Forelimb muscle (tissue), 1 donor: ENCODE measurements around the gene SELENON. TPM values are rescaled to one million over a fixed set of nuclear protein-coding genes. Genes with fewer than 3 reads are reported as not detected.

Experiments
- DNase-seq: peaks from one replicate; pipeline ENCODE4 v3.0.0-alpha.2; 2013; ENCODE audit warnings: low read depth
- polyA plus RNA-seq: library from polyadenylated mRNA; unstranded; fragments of 120-200 nt; gene quantifications from one replicate; pipeline ENCODE4 v1.2.1, GENCODE V29; 2013; ENCODE audit not compliant: insufficient read length

SELENON gene
- polyA plus RNA-seq, 1 donor = 51.3 TPM

DNA sequence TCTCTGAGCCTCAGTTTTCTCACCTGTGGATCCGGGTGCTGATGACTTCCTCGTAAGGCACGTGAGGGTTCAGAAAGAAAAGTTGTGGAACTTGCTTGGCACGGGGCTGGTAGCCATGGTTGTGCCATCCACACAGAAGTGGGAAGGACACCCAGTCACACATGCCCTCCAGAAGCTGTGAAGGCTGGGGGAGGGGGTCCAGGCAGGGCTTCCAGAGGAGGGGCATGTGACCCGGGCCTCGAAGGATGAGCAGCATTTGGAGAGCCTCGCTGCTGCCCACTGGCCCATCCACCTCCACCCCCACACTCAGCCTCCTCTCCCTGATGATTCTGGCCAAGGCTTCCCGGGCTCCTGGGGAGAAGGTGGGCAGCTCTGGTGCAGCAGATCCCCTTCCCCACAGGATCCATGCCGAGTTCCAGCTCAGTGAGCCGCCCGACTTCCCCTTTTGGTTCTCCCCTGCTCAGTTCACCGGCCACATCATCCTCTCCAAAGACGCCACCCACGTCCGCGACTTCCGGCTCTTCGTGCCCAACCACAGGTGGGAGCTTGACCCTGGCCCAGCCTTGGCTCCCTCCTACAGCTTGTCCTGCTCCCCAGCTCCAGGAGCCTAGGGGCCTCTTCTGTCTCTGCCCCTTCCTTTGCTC lies 9.4 kb downstream of the SELENON start:
- no peak for DNase-seq

DNA sequence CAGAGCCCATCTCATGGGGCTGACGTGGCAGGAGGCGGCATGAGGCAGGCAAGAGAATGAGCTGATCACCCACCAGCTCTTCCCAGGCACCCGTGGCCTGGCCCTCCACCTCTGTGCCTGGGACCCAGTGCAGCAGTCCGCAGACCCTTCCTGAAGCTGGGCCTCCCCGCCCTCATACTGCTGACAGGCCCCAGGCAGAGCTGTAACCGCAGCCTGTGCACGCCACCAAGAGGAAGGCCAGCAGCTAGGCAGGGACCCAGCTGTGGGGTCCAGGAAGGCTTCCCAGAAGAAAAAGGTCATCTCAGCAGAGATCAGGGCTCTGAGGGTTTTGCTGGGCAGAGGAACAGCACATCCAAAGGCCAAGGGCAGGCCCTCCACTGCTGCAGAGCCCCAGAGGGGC lies 9.9 kb downstream of the SELENON start:
- DNase-seq = no peak

DNA sequence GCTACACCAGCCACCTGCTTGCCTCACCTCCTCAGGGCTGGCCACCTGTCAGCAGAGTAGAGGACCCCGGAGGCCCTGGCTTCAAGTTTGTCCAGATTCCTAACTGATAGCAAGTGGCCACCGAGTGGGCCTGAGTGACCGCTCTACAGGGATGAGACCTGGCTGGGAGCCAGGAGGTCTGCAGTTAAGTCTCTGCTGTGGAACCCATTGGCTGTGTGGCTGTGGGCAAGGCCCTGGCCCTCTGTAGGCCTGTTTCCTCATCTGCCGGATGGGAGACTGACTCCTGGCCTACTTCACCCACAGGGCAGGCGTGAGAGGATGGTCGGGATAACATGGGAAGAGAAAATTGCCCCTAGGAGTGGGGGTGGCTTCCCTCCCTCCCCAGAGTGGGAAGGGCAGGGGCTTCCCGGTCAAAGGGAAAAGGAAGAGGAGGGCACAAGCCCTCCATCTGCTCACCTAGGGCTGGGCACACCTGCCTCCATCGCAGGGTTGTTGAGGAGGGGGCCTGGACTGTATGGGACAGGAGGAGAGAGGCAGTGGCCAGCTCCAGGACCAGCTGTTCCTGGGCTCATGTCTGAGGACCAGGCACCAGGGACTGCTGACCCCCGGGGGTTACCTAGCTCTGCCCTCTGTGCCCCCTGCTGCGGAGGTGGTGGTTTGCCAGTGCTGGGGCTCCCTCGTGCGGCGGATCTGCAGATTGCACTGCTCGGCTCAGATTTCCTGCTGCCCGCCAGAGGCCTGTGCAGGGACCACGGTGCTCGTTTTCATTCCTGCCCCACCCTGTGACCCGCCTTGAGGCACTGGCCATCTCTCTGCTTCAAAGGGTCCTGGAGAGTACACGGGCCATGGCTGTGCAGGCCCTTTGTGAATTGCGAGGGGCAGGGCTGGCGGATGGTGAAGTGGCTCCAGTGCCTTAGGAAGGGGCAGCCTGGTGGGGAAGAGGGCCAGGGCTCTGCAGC lies 10.6 kb downstream of the SELENON start:
- no peak for DNase-seq

DNA sequence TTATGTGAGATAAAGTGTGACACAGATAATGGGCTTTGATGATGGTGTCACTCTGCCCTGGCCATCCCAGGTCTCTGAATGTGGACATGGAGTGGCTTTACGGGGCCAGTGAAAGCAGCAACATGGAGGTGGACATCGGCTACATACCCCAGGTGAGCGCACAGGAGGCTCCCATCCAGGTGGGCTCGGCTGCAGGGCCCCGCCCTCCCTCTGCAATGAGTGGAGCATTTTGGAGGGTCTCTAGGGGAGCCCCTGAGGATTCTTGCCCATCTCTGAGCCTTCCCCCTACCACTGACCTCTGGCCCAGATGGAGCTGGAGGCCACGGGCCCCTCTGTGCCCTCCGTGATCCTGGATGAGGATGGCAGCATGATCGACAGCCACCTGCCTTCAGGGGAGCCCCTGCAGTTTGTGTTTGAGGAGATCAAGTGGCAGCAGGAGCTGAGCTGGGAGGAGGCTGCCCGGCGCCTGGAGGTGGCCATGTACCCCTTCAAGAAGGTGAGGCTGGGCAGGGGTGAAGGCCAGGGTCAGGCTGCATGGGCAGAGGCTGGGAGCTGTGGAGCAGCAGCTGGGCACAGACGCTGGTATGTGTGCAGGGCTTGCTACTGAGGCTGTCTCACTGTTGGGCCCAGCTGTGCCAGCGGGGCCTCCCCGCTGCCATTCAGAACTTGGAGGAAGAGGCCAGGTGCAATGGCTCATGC lies 11.5 kb downstream of the SELENON start:
- DNase-seq = no peak

DNA sequence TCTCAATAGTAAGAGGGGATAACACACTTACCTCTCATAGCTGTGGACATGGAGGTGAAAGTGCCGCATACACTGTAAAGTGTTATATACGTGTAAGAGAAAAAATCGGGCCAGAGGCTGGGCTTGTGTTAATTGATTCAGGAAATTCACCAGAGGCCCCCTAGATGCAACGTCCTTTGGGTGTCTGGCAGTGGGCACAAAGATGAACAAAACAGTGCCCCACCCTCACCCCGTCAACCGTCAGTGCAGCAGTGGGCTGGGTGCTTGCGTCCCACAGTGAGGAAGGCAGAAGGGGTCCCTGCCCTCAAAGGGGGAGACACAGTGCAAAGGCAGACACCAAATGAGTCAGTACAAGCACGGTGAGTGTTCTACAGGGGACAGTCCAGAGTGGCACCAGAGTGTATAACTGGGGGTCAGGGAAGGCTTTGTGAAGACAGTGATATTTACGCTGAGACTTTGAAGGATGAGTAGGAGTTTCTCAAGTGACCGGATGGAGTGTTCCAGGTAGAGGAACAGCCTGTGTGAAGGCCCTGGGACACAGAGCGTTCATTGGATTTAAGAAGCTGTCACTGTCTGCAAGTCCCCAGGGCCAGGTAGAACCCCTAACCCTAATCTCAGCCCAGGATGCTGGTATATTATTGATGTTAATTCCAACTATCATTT lies 13.2 kb downstream of the SELENON start:
- no peak for DNase-seq

DNA sequence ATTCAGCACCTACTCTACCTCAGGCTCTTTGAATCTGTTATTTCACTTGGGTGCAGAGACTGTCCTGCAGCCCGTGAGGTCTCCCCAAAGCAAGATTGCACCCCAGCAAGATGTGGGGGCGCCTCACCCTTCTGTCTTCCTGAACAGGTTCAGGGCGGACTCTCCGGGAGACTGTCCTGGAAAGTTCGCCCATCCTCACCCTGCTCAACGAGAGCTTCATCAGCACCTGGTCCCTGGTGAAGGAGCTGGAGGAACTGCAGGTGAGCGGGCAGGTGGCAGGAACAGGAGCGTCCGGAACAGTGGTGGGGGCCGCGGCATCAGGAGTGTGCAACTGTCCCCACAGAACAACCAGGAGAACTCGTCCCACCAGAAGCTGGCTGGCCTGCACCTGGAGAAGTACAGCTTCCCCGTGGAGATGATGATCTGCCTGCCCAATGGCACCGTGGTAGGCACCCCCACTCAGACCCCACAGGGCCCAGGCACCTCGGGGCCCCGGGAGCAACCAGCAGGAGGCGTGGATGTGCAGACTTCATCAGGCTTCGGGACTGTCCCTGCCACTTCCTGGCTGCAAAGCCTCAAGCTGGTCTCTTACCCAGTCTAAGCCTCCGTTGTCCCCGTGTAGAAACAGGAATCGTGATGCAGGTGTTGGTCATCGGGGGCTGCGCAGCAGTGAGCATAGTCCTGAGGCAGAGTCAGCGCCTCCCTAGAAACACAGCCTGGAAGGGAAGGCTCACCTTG lies 13.9 kb downstream of the SELENON start:
- DNase-seq = no peak

DNA sequence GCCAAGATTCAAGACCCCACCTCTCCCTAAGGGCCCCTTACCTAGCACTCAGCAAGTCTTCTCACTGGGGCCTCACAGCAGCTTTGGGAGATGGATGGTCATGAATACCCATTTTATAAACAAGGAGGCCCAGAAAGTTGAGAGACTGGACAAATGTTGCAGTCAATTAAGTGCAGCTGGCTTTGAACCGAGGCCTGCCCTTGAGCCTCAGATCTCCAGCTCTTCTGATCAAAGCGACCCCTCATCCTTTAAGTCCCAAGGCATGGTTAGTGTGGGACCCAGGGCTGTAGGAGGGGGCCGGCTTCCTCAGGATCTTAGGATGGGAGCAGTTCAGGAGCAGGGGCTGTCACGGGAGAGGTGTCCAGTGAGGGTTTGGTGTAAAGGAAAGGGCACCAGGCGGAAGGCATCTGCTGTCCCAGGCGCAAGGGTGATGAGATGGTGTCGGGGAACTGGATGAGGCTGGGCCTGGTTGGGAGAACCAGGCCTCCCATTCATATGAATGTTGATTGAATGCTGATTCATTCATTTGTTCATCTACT lies 14.6 kb downstream of the SELENON start:
- no peak for DNase-seq

DNA sequence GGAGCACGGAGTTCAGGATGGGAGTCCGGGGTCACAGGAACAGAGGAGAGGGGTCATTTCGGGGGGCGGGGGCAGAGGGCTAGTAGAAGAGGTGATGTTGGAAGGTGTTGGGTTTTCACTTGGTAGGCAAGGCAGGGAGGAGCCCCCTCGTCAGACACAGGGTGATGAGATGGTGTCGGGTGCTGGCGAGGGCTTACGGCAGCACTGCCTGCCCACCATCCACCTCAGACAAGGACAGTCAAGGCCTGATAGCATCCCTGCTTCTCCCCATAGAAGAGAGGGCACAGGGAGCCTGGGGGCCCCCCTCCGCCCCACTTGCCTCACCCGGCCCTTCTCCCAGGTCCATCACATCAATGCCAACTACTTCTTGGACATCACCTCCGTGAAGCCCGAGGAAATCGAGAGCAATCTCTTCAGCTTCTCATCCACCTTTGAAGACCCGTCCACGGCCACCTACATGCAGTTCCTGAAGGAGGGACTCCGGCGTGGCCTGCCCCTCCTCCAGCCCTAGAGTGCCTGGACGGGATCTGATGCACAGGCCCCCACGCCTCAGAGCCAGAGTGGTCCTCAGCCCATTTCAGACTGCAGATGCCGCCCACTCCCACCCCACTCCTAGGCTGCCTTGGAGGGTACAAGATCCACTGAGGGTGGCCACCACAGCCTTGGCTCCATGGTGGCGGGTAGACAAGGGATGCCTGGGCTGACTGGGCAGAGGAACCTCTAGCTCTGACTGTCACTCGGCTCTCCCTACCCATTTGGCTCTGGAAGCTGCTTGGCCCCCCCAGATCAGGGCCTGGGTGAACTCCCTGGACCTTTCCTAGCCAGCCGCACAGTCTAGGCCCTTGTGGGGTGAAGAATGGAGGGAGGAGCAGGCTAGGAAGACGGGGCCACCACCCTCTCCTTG lies 15.5 kb downstream of the SELENON start:
- DNase-seq = no peak

DNA sequence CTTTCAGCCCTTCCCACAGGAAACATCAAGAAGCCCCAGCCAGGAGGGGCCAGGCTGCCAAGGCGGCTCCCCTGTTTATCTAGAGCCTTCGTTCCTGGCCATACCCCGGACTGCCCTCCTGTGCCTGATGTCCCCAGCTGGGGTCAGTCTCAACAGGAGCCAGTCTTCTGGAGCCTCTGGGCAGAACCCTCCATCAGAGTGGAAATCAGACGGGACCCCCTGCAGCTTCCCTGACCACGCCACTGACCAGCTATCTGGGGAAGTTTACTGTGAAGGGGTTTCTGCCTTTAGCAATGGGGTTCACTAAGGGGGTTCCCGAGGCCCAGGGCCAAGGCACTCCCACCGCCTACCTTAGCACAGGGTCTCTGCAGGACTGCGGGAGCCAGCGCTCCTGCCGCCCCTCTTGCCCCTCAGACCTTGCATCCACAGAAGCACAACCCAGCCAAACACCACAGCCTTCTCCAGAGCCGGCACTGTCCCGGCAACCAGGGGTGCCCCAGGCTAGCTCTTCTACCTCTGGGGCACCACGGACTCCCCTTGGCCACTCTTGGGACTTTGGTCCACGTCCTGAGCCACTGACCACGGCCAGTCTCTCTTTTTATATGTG lies 16.2 kb downstream of the SELENON start:
- DNase-seq = no peak

DNA sequence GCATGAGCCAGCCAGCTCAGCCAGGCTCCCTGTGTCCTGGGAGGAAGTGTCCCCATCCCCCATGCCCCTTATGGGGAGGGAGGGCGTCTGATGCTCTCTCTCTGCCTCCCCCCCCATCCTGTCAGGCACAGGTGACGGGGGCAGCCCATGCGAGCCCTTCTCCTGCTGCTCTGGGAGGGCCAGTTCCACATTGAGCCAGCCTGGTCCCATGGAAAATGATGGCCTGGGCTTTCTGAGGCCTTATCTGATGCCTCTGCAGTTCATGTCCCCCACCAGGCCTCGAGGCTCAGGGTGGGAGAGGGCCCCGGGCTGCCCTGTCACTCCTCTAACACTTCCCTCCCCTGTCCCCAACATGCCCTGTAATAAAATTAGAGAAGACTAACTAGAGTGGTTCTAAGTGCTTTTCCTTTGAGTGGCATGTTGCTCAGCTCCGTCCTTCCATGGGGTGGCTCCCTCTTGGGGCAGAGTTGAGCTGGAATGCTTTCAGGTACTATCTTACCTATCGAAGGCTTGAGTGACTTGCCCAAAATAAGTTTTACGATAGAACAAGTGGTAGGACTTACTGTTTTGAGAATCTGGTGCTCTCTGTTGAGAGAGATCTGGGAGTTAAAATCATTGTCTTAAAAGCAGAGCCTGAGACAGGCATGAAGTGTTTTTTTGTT lies 18.0 kb downstream of the SELENON start:
- no peak for DNase-seq

DNA sequence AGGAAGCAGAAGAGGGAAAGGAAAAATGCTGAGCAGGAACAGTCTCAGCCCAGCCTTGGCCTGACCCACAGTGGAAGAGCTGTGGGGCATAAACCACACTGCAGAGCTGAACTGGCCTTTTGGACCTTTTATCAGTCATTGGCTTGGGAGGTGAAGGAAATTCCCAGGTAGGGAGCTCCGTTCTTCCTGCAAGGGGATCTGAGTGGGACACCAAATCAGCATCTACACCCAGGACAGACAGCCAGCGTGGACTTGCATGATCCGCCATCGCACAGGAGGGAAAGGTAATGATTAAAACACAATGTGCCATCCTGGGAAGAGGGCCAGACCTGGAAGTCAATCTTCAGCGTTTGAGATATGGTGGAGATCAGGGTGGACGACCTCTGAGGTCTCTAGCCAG lies 18.6 kb downstream of the SELENON start:
- DNase-seq = no peak

DNA sequence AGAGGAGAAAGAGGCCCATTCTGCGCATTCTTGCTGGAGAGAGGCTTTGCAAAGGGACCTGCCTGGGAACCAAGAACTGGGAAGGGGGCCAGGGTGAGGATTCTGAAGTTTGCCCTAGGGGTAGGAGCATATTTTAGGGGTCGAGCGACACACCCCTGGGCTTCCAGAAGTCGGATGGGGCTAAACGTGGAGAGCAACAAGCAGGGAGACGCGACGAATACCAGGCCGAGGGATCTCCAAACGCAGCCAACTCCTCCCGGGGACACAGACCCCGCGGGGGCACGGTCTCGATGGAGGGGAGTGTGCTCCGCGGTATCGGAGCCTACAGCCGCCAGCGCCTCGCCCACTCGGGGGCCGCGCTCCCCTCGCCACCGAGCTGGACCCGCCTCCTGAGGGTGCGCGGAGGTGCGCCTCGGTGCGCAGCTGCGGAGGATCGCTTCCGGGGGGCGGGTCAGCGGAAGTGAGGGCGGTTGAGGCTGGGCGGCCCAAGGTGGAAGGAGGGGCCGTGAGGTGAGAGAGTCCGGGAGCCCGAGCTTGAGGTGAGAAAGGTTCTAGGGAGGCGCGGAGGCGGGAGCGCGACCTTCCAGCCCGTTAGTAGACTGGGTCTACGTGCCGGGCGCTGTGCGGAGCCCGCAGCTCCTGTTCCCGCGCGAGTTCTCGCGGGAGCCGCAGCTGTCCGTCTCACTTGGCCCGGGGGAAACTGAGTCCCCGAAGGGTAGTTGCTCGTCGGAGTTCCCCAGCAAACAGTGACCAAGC lies 19.7 kb downstream of the SELENON start, which contains the start of gene MTFR1L:
Gene MTFR1L (plus strand): TSS at position 464 of the 756 bp plus-strand sequence. CDS start 3,151 bp downstream, outside the sequence.
- no peak for DNase-seq

DNA sequence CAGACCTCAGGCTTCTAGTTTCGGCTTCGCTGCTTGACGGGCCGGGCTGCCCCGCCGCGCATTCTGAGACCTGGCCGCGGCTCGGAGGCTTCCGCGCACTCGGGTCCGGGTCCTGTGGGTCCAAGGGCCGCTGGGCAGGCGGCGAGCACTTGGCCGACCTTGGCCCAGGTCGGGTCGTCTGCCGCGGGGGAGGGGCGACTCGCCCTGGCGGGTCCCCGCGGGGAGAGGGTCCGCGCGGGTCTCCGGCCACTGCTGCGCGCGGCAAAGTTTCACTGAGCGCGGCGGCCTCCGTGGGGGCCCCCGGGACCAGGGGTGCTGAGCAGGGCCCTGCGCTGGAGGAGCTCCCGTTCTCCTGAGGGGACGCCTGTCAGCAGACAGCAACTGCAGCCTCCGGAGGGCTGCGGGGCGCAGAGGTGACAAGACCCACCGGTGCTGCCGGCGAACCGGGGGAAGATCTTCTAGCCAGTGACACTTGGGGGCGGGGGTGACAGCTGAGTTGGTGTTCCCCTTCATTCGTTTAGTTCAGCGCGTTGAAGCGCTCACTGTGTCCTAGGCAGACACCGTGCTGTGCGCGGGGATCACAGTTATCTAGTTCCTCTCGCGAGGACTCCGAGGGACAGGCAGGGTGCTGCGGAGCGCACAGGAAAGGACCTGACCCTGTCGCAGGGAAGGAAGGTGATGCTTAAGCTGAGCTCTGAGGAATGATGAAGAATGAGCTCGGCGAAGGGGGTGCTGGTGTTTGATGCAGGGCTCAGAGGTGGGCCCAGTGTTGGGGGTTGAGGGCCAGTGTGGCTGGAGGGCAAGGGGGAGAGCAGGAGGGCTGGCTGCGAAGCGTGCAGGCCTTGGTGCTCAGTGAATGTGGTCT lies 20.5 kb downstream of the SELENON start:
- DNase-seq = no peak

DNA sequence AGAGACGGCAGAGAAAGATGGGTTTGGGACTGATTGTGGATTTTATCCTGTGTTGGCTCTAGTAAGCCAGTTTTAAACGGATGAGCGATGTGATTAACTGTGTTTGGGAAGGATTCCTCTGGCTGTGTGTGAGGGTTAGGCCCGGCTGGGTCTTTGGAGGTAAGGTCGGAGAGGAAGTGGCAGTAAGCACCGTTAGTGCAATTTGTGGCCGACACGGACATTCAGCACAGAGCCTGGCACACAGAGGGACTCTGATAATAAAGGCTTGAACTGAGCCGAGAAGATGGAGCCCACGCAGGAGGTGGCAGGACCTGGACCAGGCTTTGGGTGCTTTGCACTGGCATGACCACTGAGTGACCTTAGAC lies 21.1 kb downstream of the SELENON start:
- no peak for DNase-seq

DNA sequence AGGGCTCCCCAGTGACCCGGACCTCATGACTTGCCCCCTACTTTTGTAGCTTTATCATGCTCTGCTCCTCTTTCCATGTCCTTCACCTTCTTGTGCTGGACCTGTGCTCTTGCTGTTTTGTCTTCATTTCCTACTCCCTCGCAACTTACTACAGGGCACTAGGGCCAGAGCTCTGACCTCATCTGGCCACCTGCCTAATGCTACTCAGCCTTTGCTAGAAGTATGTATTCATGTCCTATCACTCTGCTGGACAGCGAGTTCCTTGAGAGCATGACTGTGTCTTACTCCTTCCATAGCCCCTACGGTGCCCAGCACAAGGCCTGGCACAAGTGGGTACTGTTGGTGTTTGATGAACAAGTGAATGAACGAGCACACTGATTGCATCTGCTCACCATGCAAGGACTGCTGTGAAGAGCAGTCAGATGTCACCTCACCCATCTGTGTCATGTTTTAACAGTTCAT lies 21.7 kb downstream of the SELENON start:
- DNase-seq = no peak

DNA sequence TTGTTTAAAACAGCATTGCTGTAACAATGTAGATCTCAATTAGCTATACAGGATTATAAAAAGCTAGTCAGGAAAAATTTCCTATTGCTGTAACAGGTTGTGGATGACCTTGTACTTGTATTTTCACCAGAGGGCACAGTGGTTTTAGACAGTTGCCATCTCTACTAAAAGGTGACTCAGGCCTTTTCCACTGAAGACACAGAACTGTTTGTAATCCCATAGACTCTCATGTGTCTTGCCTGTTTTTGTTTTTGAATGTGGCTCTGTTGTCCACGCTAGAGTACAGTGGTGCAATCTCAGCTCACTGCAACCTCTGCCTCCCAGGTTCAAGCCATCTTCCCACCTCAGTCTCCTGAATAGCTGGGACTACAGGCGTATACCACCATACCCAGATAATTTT lies 25.6 kb downstream of the SELENON start:
- DNase-seq = no peak

DNA sequence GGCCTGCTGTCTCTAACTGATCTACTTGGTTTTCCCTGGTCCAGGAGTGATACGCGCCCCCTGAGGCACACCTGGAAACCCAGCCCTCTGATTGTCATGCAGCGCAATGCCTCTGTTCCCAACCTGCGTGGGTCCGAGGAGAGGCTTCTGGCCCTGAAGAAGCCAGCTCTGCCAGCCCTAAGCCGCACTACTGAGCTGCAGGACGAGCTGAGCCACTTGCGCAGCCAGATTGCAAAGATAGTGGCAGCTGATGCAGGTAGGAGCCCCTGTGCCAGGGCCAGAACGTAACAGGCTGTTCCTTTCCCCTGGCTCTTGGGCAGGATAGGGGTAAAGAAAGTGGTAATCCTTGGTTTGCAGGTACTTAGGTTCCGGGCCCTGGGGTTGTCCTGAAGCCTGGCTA lies 26.6 kb downstream of the SELENON start:
- DNase-seq = no peak
